Large intestine (tissue), 12 donors: ENCODE results near the gene ZFR. TPM values are rescaled to one million over a fixed set of nuclear protein-coding genes. Genes with fewer than 3 reads are reported as not detected.
A peak's percentile ranks its signal among the peaks of the same experiment; 100 is the strongest.

Experiments
- DNase-seq, 2 donors: peaks; one replicate each; pipeline versions ENCODE4 v3.0.0 to v3.0.0-alpha.2; 2013
- H3K27ac ChIP-seq: one replicate; pipeline ENCODE4 v1.5.1; 2013; ENCODE audit warnings: low read length
- H3K27me3 ChIP-seq: 2 replicates; pipeline ENCODE4 v1.6.1; 2013; ENCODE audit warnings: low read length; ENCODE audit not compliant: control insufficient read depth, insufficient read depth
- H3K36me3 ChIP-seq: 2 replicates; pipeline ENCODE4 v1.6.1; 2013; ENCODE audit warnings: low read length; ENCODE audit not compliant: control insufficient read depth, insufficient read depth
- H3K4me1 ChIP-seq: one replicate; pipeline ENCODE4 v1.6.1; 2013; ENCODE audit warnings: low read length; ENCODE audit not compliant: control insufficient read depth, insufficient read depth
- H3K4me3 ChIP-seq: one replicate; pipeline ENCODE4 v1.5.1; 2013; ENCODE audit warnings: low read length
- H3K9me3 ChIP-seq: one replicate; pipeline ENCODE4 v1.6.1; 2013; ENCODE audit warnings: mild to moderate bottlenecking, low read depth, low read length, moderate library complexity; ENCODE audit not compliant: control insufficient read depth
- WGBS: methylation state at CpG from one replicate; pipeline ENCODE4 v1.1.5; 2013; ENCODE audit warnings: low lambda C conversion rate; ENCODE audit not compliant: insufficient coverage; 5-methylcytosine and 5-hydroxymethylcytosine counted together
- long read RNA-seq, 11 donors: transcript quantifications; one replicate each; lab custom pipeline, GENCODE V29; 2026
- polyA plus RNA-seq: library from polyadenylated mRNA; unstranded; fragments of 120-200 nt; gene quantifications from one replicate; pipeline ENCODE4 v1.2.1, GENCODE V29; 2013

The ZFR gene
- polyA plus RNA-seq = 75.2 TPM
- long read RNA-seq, donor 1, full-length matches to known transcripts = 17 of 22 reads
- long read RNA-seq, donor 1, partial matches to known transcripts = 5 of 22 reads
- long read RNA-seq, donor 1, other reads (novel, unspliced or antisense) = 0 of 22 reads
- long read RNA-seq, donor 2, full-length matches to known transcripts = 16 of 34 reads
- long read RNA-seq, donor 2, partial matches to known transcripts = 18 of 34 reads
- long read RNA-seq, donor 2, other reads (novel, unspliced or antisense) = 0 of 34 reads
- long read RNA-seq, donor 3, full-length matches to known transcripts = 13 of 48 reads
- long read RNA-seq, donor 3, partial matches to known transcripts = 35 of 48 reads
- long read RNA-seq, donor 3, other reads (novel, unspliced or antisense) = 0 of 48 reads
- long read RNA-seq, donor 4, partial matches to known transcripts = 0 of 1 reads
- long read RNA-seq, donor 4, other reads (novel, unspliced or antisense) = 0 of 1 reads
- long read RNA-seq, donor 5, full-length matches to known transcripts = 6 of 6 reads
- long read RNA-seq, donor 5, partial matches to known transcripts = 0 of 6 reads
- long read RNA-seq, donor 5, other reads (novel, unspliced or antisense) = 0 of 6 reads
- long read RNA-seq, donor 6, full-length matches to known transcripts = 18 of 24 reads
- long read RNA-seq, donor 6, partial matches to known transcripts = 6 of 24 reads
- long read RNA-seq, donor 6, other reads (novel, unspliced or antisense) = 0 of 24 reads
- long read RNA-seq, donor 7, partial matches to known transcripts = 0 of 4 reads
- long read RNA-seq, donor 7, other reads (novel, unspliced or antisense) = 0 of 4 reads
- long read RNA-seq, donor 8, full-length matches to known transcripts = 11 of 707 reads
- long read RNA-seq, donor 8, partial matches to known transcripts = 687 of 707 reads
- long read RNA-seq, donor 8, other reads (novel, unspliced or antisense) = 9 of 707 reads
- long read RNA-seq, donor 9, full-length matches to known transcripts = 9 of 28 reads
- long read RNA-seq, donor 9, partial matches to known transcripts = 19 of 28 reads
- long read RNA-seq, donor 9, other reads (novel, unspliced or antisense) = 0 of 28 reads
- long read RNA-seq, donor 10, full-length matches to known transcripts = 16 of 44 reads
- long read RNA-seq, donor 10, partial matches to known transcripts = 28 of 44 reads
- long read RNA-seq, donor 10, other reads (novel, unspliced or antisense) = 0 of 44 reads
- long read RNA-seq, donor 11, transcript ZFR-202 (3 exons, 2,184 nt) = major isoform, 7 of 22 reads
- long read RNA-seq, donor 11, partial matches to known transcripts = 13 of 22 reads
- long read RNA-seq, donor 11, other reads (novel, unspliced or antisense) = 0 of 22 reads

DNA sequence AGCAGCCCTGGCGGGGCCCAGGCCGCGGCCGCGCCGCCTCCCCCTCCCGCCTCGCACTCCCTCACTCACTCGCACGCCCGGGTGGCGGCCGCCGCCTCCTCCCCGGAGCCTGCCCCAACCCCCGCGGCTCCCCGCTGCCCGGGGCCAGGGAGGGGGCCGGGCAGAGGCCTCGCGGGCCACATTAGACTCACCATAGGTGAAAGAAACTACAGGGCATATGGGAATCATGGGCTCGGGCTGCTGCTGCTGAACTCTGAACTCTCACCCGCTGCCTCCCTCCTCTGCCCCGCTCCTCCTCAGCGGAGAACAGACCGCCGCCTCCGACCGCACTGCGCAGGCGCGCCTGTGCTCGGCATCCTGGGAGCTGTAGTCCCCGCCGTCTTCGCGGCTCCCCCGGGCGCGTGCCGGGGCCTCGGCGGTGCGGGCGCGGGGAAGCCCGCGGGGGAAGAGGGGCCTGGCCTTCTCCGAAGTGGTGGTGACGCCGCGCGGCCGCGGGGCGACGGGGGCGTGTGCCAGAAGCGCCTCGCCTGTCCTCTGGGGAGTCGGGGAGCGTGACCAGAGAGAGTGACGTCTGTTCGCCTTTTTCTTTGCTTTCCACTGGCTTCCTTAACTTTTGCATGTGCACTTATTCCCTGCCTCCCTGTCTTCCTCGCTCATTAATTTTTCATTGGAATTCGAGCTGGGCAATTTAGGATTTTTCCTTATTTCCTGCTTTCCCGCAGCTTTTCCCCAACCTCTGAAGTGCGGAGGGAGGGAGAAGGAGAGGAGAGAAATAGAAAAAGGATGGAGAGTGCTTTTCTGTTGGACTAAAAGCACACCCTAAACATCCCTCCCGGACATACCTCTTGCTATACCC, at the start of gene ZFR:
ZFR (minus strand) TSS at position 310 of the 856 bp plus-strand sequence; CDS start at position 228, 82 bp downstream.
- peak within 1 kb of the TSS; percentile 89 for H3K27ac ChIP-seq
- H3K27me3 ChIP-seq = no peaks in the 10 kb centered on the region
- H3K4me3 ChIP-seq = peak within 1 kb of the TSS; percentile 88
- peaks cover 25% of the 10 kb centered on the region for H3K4me1 ChIP-seq
- whole genome bisulfite sequencing = 37% methylated on average over 2 of the region's 70 CpGs
- H3K36me3 ChIP-seq = no peaks in the 10 kb centered on the region
- H3K9me3 ChIP-seq = no peaks in the 10 kb centered on the region
- peak; percentile 95 to 96 for DNase-seq

DNA sequence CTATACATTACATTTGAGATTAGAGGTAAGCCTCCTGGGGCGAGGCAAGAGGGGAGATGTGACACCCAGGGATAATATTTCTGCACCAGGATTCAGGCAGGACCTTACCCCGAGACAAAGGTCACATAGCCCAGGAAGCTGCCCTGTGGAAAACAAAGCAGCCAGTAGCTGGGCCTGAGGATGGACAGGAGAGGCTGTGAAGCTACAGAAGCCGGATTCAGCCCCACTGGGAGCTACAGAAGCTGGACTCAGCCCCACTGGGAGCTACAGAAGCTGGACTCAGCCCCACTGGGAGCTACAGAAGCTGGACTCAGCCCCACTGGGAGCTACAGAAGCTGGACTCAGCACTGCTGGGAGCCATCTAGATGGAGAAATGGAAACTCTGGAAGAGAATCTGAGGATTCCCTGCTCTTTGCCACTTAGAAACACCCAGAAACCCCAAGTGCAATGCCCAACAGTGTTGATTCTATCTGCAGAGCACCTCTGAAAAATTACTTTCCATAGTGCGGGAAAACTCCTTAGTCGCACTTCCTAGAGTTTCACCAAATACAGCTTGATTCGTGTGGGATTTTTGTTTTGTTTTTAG, 46.5 kb upstream of the ZFR start:
- 100% methylated on average over 3 of the region's 6 CpGs for WGBS
- H3K9me3 ChIP-seq = no peaks in the 10 kb centered on the region
- peak in 1 of 2 donors; percentile 34 for DNase-seq
- H3K4me1 ChIP-seq = no peaks in the 10 kb centered on the region
- no peaks in the 10 kb centered on the region for H3K27me3 ChIP-seq
- H3K36me3 ChIP-seq = no peaks in the 10 kb centered on the region
- H3K4me3 ChIP-seq = no peak overlapping the region
- H3K27ac ChIP-seq = no peak overlapping the region

DNA sequence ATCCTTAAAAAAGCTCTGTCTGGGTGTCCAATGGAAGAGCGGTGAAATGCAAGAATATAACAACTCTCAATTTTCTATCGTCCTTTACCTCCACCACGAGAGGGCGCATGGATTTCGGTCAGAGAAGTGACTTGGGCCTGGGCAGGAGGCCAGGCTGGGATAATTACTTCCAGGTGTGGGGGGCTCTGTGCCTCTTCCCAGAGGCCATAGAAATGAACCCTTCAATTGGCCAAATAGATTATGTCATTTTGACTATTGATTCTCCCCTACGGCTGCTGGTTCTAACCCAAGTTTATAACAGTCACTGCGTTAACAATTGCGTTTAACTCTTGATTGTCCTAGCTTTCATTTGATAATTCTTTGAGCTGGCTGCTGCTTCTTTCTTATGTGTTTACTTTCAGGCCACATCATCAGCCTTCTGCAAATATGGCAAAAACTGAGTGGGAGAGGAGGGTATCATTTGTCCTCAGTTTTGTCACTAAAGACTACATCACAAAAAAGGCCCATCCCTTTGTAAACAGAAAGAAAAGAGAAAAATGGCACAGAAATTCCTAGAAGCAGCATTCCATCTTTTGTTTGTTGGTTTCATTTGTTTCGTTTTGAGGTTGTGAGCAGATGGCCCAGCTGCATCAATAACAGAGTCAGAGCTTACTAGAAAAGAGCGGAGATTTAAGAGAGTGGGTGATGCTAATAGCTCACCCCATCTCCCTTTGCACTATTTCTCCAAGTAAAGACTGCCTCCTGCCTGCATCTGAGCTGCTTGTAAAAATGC, 45.4 kb upstream of the ZFR start:
- no peaks in the 10 kb centered on the region for H3K4me1 ChIP-seq
- no peaks in the 10 kb centered on the region for H3K9me3 ChIP-seq
- H3K36me3 ChIP-seq = no peaks in the 10 kb centered on the region
- no peaks in the 10 kb centered on the region for H3K27me3 ChIP-seq
- peak; percentile 71 to 82 for DNase-seq
- H3K27ac ChIP-seq = no peak overlapping the region
- no peak overlapping the region for H3K4me3 ChIP-seq
- no CpG with 5 or more reads among the region's 10 CpGs for WGBS

DNA sequence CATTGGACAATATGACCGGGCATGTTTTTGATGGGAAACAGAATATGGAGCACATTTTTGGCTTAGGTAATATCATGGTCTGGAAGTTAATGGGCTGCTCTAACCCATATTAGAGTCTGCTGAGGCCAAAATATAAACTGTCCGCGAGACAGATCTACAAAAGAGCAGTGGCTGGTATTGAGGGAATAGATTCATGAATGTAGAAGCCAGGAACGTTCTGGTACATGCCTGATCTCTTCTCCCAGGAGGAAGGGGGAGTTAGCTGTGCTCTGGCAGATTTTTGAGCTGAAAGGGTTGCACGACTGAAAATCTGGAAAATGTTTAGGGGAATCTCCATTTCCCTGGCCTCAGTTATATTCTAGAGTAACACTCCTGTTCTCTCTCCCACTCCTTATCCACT, 42.9 kb upstream of the ZFR start:
- WGBS = 60% methylated on average over 1 of the region's 5 CpGs
- DNase-seq = no peak
- H3K27me3 ChIP-seq = no peaks in the 10 kb centered on the region
- H3K4me3 ChIP-seq = no peak overlapping the region
- no peaks in the 10 kb centered on the region for H3K9me3 ChIP-seq
- H3K27ac ChIP-seq = no peak overlapping the region
- H3K36me3 ChIP-seq = no peaks in the 10 kb centered on the region
- peaks cover 3% of the 10 kb centered on the region for H3K4me1 ChIP-seq

DNA sequence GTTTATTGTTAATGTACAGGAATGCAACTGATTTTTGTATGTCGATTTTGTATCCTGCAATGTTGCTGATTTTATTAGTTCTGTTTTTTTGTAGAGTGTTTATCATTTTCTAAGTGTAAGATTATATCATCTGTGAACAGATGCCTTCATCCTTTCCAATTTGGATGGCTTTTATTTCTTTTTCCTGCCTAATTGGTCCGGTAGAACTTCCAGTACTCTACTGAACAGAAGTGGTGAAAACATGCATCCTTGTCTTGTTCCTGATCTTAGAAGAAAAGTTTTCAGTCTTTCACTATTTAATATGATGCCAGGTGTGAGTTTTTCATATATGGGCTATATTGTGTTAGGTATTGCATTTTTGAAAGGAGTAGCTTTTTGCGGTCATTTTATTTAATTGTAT, 42.5 kb upstream of the ZFR start:
- no peak for DNase-seq

DNA sequence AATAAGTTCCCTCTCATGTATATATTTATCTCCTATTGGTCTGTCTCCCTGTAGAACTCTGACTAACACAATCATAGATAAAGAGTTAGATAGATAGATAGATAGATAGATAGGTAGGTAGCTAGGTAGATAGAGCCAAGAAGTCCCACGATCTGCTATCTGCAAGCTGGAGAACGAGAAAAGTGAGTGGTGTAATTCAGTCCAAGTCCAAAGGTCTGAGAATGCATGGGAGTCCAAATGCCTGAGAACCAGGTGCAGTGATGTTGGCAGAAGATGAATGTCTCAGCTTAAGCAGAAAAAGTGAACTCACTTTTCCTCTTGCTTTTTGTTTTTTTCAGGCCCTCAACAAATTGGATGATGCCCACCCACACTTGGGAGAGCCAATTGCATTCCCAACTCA, 37.7 kb upstream of the ZFR start:
- DNase-seq = peak; percentile 65 to 80
- Histone ChIP-seq H3K9me3 (no peaks in the 10 kb centered on the region), H3K36me3 (no peaks in the 10 kb centered on the region), H3K27ac (no peak overlapping the region), H3K4me3 (no peak overlapping the region), H3K27me3 (no peaks in the 10 kb centered on the region), H3K4me1 (peaks cover 8% of the 10 kb centered on the region)
- WGBS = no CpG with 5 or more reads among the region's 2 CpGs

More for the DNA sequence above, 42.5 kb upstream of the ZFR start:
- Histone ChIP-seq H3K27me3 (no peaks in the 10 kb centered on the region), H3K36me3 (no peaks in the 10 kb centered on the region), H3K4me1 (peaks cover 5% of the 10 kb centered on the region), H3K9me3 (no peaks in the 10 kb centered on the region), H3K4me3 (no peak overlapping the region), H3K27ac (no peak overlapping the region)
- 100% methylated on average over 1 of the region's 3 CpGs for WGBS

DNA sequence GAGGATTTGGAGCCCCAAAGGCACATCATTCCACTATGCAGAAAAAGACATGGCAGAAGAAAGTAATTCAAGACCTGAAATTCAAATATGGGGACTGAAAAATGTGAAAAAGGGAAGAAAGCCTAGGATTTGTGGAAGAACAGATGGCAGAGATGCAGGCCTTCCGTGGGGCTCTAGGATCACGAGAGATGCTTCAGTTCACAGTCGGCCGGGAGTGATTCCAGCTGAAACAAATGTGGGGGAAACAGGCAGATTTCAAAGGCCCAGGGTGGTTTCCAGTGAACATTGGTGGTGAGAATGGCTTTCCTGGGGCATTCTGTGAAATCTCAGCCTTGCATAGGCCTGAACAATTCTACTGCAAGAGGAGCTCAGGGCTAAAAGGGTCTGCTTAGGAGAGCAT, 34.6 kb upstream of the ZFR start:
- H3K36me3 ChIP-seq = no peaks in the 10 kb centered on the region
- no CpG with 5 or more reads among the region's 4 CpGs for whole genome bisulfite sequencing
- no peak overlapping the region for H3K4me3 ChIP-seq
- no peaks in the 10 kb centered on the region for H3K9me3 ChIP-seq
- H3K27me3 ChIP-seq = no peaks in the 10 kb centered on the region
- H3K27ac ChIP-seq = no peak overlapping the region
- peaks cover 16% of the 10 kb centered on the region for H3K4me1 ChIP-seq
- no peak for DNase-seq

DNA sequence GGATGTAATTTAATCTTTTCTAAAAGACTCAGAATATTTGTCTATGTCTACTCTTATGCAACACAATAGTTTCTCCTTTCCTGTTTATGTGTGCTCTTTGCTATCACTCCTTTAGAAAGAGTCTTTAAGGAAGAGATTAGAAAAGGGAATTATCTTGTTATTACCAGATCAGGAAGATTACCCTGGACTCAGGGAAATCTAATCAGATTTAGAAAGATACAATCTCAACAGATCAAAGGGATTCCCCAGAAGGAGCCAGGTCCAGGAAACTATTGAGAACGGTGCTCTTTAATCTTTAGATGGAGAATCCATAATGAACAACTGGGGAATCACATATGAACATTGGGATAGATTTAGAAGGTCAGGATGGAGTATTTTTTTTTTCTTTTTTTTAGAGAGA, 32.4 kb upstream of the ZFR start:
- H3K36me3 ChIP-seq = no peaks in the 10 kb centered on the region
- no peak overlapping the region for H3K27ac ChIP-seq
- H3K4me3 ChIP-seq = no peak overlapping the region
- peaks cover 9% of the 10 kb centered on the region for H3K4me1 ChIP-seq
- H3K9me3 ChIP-seq = no peaks in the 10 kb centered on the region
- H3K27me3 ChIP-seq = no peaks in the 10 kb centered on the region
- WGBS = no CpG with 5 or more reads among the region's 1 CpG
- DNase-seq = no peak
